K562 (cell line): ENCODE results near the gene VEGFA. TPM values are rescaled to one million over a fixed set of nuclear protein-coding genes. Genes with fewer than 3 reads are reported as not detected.
A peak's percentile ranks its signal among the peaks of the same experiment; 100 is the strongest.

Source experiments
- ATAC-seq: fragments of 200-7000 bp; cut with Tn5 transposase; 3 replicates; pipeline ENCODE4 v1.9.1; 2020; ENCODE audit warnings: moderate library complexity
- BruUV-seq: library from RNA; stranded (reverse); fragments of 400-500 nt; replicated peaks from 2 replicates; lab custom pipeline; 2021; lab: Mats Ljungman, UMichigan
- CTCF ChIA-PET: fragments of 300-600 bp; formaldehyde crosslinking; extraction: SDS; loops from one replicate; lab custom pipeline; 2021; ENCODE audit warnings: low intra/inter-chr PET ratio; lab: Yijun Ruan, JAX
- POLR2A ChIA-PET: fragments of 300-600, 350-650 bp; sonication (Branson Sonifier 250); formaldehyde crosslinking; extraction: SDS; loops from one replicate; lab custom pipeline; 2021; ENCODE audit warnings: antibody characterized with exemption, inconsistent platforms; lab: Yijun Ruan, JAX
- DNase-seq, 4 experiments: peaks; one replicate each; pipeline versions ENCODE4 v3.0.0 to v3.0.0-alpha.2; 2011 to 2018; ENCODE audit warnings: low spot score in 3 of 4, mixed read lengths in 3 of 4; ENCODE audit errors: extremely low read depth in 1 of 4
- FAIRE-seq: peaks from 2 replicates; lab custom pipeline; 2011; peaks lifted over from hg19 to GRCh38; lab: Jason Lieb, UNC
- H2AFZ ChIP-seq: 2 replicates; pipeline ENCODE4 v1.6.0; 2011; ENCODE audit warnings: low read depth, low read length, control low read depth, inconsistent platforms
- H3K27ac ChIP-seq: fragments of 200-600 bp; 3 replicates; pipeline ENCODE4 v1.8.0; 2011; ENCODE audit warnings: low read depth, mild to moderate bottlenecking, control low read depth, inconsistent platforms, low read length, moderate library complexity, mixed read lengths; ENCODE audit errors: extremely low read depth
- H3K27me3 ChIP-seq, 2 experiments: fragments of 300-600 bp in 1 of 2; 2 replicates in 1 of 2; 3 replicates in 1 of 2; pipeline versions ENCODE4 v1.6.0 to v1.8.0; 2011; ENCODE audit warnings: inconsistent platforms in 2 of 2, low read length in 2 of 2, mild to moderate bottlenecking in 1 of 2, mixed read lengths in 1 of 2, moderate library complexity in 1 of 2; ENCODE audit not compliant: control insufficient read depth in 2 of 2, insufficient read depth in 2 of 2
- H3K36me3 ChIP-seq: fragments of 300-600 bp; 3 replicates; pipeline ENCODE4 v1.8.0; 2011; ENCODE audit warnings: mild to moderate bottlenecking, low read length, inconsistent platforms; ENCODE audit not compliant: control insufficient read depth, insufficient read depth
- H3K4me1 ChIP-seq, 2 experiments: fragments of 200-600 bp in 1 of 2; replicated peaks in 1 of 2; 2 replicates in 1 of 2; 3 replicates in 1 of 2; pipeline versions ENCODE4 v1.5.1 to v1.8.0; 2011; ENCODE audit warnings: inconsistent platforms in 2 of 2, low read length in 2 of 2, mild to moderate bottlenecking in 1 of 2, mixed read lengths in 1 of 2, moderate library complexity in 1 of 2; ENCODE audit not compliant: control insufficient read depth in 2 of 2, insufficient read depth in 2 of 2
- H3K4me2 ChIP-seq: 2 replicates; pipeline ENCODE4 v1.6.1; 2011; ENCODE audit warnings: low read length, control low read depth, inconsistent platforms, mixed read lengths; ENCODE audit not compliant: insufficient read depth
- H3K4me3 ChIP-seq: fragments of 200-600 bp; sonication (generic), shearing (Covaris generic); 2 replicates; pipeline ENCODE4 v1.5.1; 2016; ENCODE audit warnings: control low read depth, inconsistent platforms
- H3K79me2 ChIP-seq: fragments of 200-600 bp; 3 replicates; pipeline ENCODE4 v1.8.0; 2011; ENCODE audit warnings: low read length, inconsistent platforms; ENCODE audit not compliant: control insufficient read depth, insufficient read depth
- H3K9ac ChIP-seq, 2 experiments: 2 replicates each; pipeline versions ENCODE4 v1.6.0 to v1.6.1; 2011; ENCODE audit warnings: low read depth in 2 of 2, low read length in 2 of 2, control low read depth in 1 of 2, inconsistent platforms in 1 of 2, mild to moderate bottlenecking in 1 of 2, mixed read lengths in 1 of 2; ENCODE audit not compliant: insufficient read depth in 1 of 2
- H3K9me1 ChIP-seq: one replicate; pipeline ENCODE4 v1.6.0; 2011; ENCODE audit warnings: inconsistent platforms, mild to moderate bottlenecking, low read length, moderate library complexity; ENCODE audit not compliant: control insufficient read depth, insufficient read depth
- H3K9me3 ChIP-seq: replicated peaks from 2 replicates; pipeline ENCODE4 v1.5.1; 2011; ENCODE audit warnings: low read depth, low read length, inconsistent platforms; ENCODE audit not compliant: control insufficient read depth, insufficient read depth
- H4K20me1 ChIP-seq: replicated peaks from 2 replicates; pipeline ENCODE4 v1.6.1; 2011; ENCODE audit warnings: low read length, inconsistent platforms, mixed read lengths; ENCODE audit not compliant: control insufficient read depth, insufficient read depth
- ATF6 ChIP-seq: sonication (generic); formaldehyde crosslinking; IDR thresholded peaks from 2 replicates; pipeline ENCODE4 v1.4.0; 2020; ENCODE audit warnings: mild to moderate bottlenecking, missing genetic modification reagents
- NELFE ChIP-seq: IDR thresholded peaks from 2 replicates; pipeline ENCODE4 v1.6.1; 2011; ENCODE audit warnings: mild to moderate bottlenecking; ENCODE audit not compliant: insufficient read depth, insufficient read length
- NFIX ChIP-seq: fragments of 250-450 bp; sonication (Bioruptor Pico); IDR thresholded peaks from 2 replicates; pipeline ENCODE4 v1.4.0; 2020; ENCODE audit warnings: low read depth, mild to moderate bottlenecking, moderate library complexity
- SMAD4 ChIP-seq: fragments of 250-450 bp; sonication (Bioruptor Pico); conservative IDR thresholded peaks from 2 replicates; pipeline ENCODE4 v1.8.0; 2021; ENCODE audit warnings: inconsistent platforms, mild to moderate bottlenecking, moderate library complexity
- ZBTB11 ChIP-seq, 3 experiments: fragments of 200-800 bp in 1 of 3; fragments of 250-450 bp in 1 of 3; fragments of 450-650 bp in 1 of 3; sonication (Bioruptor Pico) in 1 of 3; sonication (Bioruptor generic) in 1 of 3; formaldehyde crosslinking in 1 of 3; IDR thresholded peaks; 2 replicates each; pipeline versions ENCODE4 v1.6.1 to v1.8.0; 2016 to 2022; ENCODE audit warnings: mild to moderate bottlenecking in 2 of 3, missing genetic modification characterization in 2 of 3, missing compliant biosample characterization in 1 of 3, moderate library complexity in 1 of 3
- ZNF277 ChIP-seq: fragments of 250-450 bp; sonication (Bioruptor Pico); IDR thresholded peaks from 2 replicates; pipeline ENCODE4 v1.8.0; 2022; ENCODE audit warnings: inconsistent platforms, mild to moderate bottlenecking, moderate library complexity, borderline replicate concordance
- ZNF445 ChIP-seq: fragments of 250-450 bp; sonication (Bioruptor Pico); IDR thresholded peaks from 2 replicates; pipeline ENCODE4 v1.4.0; 2020; ENCODE audit warnings: low read depth, mild to moderate bottlenecking, moderate library complexity
- whole genome bisulfite sequencing: fragments of 100-300 bp; shearing (Covaris generic); methylation state at CpG from one replicate; pipeline ENCODE4 v1.1.6; 2016; ENCODE audit warnings: low coverage, mixed read lengths; ENCODE audit not compliant: insufficient coverage; ENCODE audit errors: missing lambda C conversion rate; 5-methylcytosine and 5-hydroxymethylcytosine counted together
- in situ Hi-C: fragments of 300-500 bp; cut with MboI; formaldehyde crosslinking; loops from 4 replicates; pipeline ENCODE4 v1.15.0; 2018; ENCODE audit warnings: inconsistent platforms, mixed read lengths
- intact Hi-C: fragments of 100-400 bp; cut with micrococcal nuclease; formaldehyde crosslinking; loops from 2 replicates; pipeline ENCODE4 v1.14.2; 2022
- polyA plus RNA-seq, 8 experiments: library from polyadenylated mRNA; depleted of rRNA in 4 of 8; stranded (reverse) in 5 of 8; unstranded in 3 of 8; fragments of >200 nt; fragmentation: Nextera tagmentation in 2 of 8; fragmentation: Illumina TruSeq in 1 of 8; extraction: Ambion mirVana in 2 of 8; extraction: Trizol in 1 of 8; gene quantifications; 2 replicates each; pipeline versions ENCODE4 v1.2.1 to v1.2.3, GENCODE V29; 2011 to 2014; ENCODE audit warnings: inconsistent platforms in 1 of 8, missing spikeins in 1 of 8
- total RNA-seq, 7 experiments: library from RNA; depleted of rRNA in 6 of 7; stranded (reverse); fragments of >200 nt in 6 of 7; fragmentation: Illumina TruSeq in 2 of 7; extraction: Trizol in 2 of 7; gene quantifications; 2 replicates each; pipeline versions ENCODE4 v1.2.1 to v1.2.3, GENCODE V29; 2011 to 2021; ENCODE audit warnings: low replicate concordance in 1 of 7

Gene VEGFA
- total and polyA plus RNA-seq, 9 of the 15 experiments (the other 6 are each of a cell fraction or from before 2014, with no cell fraction given), result 14.0 to 271 (median 124) TPM

- intact Hi-C loops, result no loop called here
- ATAC-seq (no peak), DNase-seq (no peak), FAIRE-seq (no peak)
- Histone ChIP-seq H3K4me1 (peaks cover 24 to 31% of the 10 kb centered on the region in 2 experiments), H3K9me3 (no peaks in the 10 kb centered on the region; the same call in none of the 2 replicates), H3K79me2 (no peaks in the 10 kb centered on the region), H4K20me1 (no peaks in the 10 kb centered on the region), H3K9me1 (peaks cover 5% of the 10 kb centered on the region), H3K4me3 (no peak overlapping the region), H3K36me3 (no peaks in the 10 kb centered on the region), H3K27me3 (no peaks in the 10 kb centered on the region; a peak in 1 of 5 replicates), H3K4me2 (no peak overlapping the region), H2AFZ (no peak overlapping the region), H3K27ac (no peak overlapping the region), H3K9ac (no peak overlapping the region)
- no TSS peak for BruUV-seq
- ChIA-PET POLR2A (interaction anchor here (0.6 to 1.1 kb wide), 5 partner anchors 12 to 346 kb away, joined by 3 to 4 read pairs (median 3); partner anchors contain the start of gene GTPBP2), CTCF (no interaction called here)
- in situ Hi-C loops, result no loop called here
- WGBS, result 11% methylated on average over 2 of the region's 2 CpGs
- no peak for TF ChIP-seq SMAD4 (CRISPR knock-in tag)
Measured at GRCh38 chr6:43728586-43728985, 41.4 kb upstream of the VEGFA start.

GRCh38 chr6:43729537-43729936 is 40.5 kb upstream of the VEGFA start:
- no peak overlapping the region for H3K9ac ChIP-seq
- no TSS peak for BruUV-seq

More at GRCh38 chr6:43729537-43729936, 40.5 kb upstream of the VEGFA start:
- peaks cover 24 to 31% of the 10 kb centered on the region in 2 experiments for H3K4me1 ChIP-seq
- POLR2A ChIA-PET, result no interaction called here
- WGBS, result 57% methylated on average over 6 of the region's 6 CpGs
- intact Hi-C loops (no loop called here), in situ Hi-C loops (no loop called here)
- H4K20me1 ChIP-seq, result no peaks in the 10 kb centered on the region
- CTCF ChIA-PET, result no interaction called here
- no peaks in the 10 kb centered on the region for H3K27me3 ChIP-seq
- no peak for ATAC-seq
- no peak for DNase-seq
- H2AFZ ChIP-seq, result no peak overlapping the region
- H3K4me2 ChIP-seq, result no peak overlapping the region
- peaks cover 2% of the 10 kb centered on the region for H3K9me1 ChIP-seq
- no peaks in the 10 kb centered on the region; the same call in none of the 2 replicates for H3K9me3 ChIP-seq
- H3K4me3 ChIP-seq, result no peak overlapping the region
- no peaks in the 10 kb centered on the region for H3K79me2 ChIP-seq
- no peaks in the 10 kb centered on the region for H3K36me3 ChIP-seq
- no peak for FAIRE-seq
- no peak overlapping the region for H3K27ac ChIP-seq
- TF ChIP-seq ZNF277 (CRISPR knock-in tag) (peak; percentile 67; the same call in 1 of the 2 replicates), ZNF445 (CRISPR knock-in tag) (no peak), ZBTB11 (CRISPR knock-in tag; IDR thresholded peaks at IDR 0.05) (peak in 1 of 3 experiments; percentile 45; a peak in 1 of 6 replicates), NFIX (CRISPR knock-in tag) (0 out of 2 replicates have a peak, but pooled peaks have one; percentile 10), NELFE (no peak), ATF6 (CRISPR knock-in tag) (no peak)
